GM18498 (cell line): ENCODE results near the gene ASTN1.

Experiments used
- ATAC-seq: cut with Tn5 transposase; IDR thresholded peaks from one replicate; pipeline ENCODE4 v1.9.1; 2021; ENCODE audit warnings: mild to moderate bottlenecking, moderate library complexity; ENCODE audit not compliant: unreplicated experiment

Gene ASTN1

DNA sequence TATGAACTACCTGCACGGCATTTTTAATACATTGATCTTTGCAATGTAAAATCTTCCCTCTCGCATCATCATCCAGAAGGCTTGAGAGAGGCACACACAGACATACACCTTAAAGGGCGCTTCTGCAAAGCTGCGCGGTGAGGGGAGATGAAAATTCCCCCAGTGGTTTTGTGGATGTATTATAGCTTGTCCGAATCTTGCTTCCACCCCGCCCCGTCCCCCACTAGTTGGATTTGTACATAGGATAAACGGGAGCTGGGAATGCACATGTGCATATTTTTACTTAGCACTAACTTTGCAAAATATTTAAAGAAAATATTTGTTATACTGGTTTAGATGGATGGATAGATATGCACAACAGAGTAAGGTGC is 542 bp upstream of the ASTN1 start:
- ATAC-seq = no peak

DNA sequence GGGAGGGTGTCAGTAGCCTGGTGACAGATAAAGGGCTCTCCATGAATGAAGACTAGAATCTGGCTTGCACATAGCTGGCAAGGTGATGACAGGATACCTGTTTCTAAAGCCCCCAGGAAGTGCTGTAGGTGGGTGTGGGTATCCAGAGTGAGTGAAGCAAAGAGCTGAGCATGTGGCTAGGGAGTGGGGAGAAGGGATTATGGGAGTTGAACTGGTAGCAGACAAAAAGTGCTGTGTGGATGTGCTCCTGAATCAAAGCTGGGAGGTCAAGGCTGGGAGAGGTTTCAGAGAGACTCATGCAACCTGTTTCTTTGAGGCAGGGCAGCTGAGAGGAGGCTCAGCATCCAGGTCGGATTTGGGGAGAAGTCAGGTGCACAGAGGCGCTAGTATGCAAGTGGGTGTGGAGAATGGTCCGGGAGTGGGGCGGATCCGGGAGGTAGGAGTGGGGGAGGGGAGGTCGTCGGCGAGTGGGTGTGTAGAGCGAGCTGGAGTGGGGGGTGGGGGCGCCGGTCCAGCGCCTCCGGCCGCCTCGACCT is 600 bp downstream of the ASTN1 start:
- ATAC-seq = no peak

DNA sequence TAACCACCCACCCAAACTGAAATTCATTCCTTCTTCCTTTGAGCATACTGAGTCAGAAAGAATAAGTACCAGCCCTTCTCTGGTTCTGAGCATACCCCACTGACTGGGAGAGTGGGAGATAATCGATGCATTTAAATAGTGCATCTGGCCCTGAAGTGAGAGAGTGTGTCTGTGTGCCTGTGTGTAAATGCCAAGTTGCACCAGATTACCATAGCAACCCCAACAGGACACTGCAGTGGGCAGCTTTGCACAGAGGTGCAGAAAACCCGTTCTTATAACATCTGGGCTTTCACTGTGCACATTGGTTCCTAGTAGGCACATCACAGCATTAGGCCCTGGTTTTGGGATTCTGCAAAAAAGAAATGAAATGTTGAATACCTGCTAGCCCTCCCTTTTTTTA is 2.3 kb downstream of the ASTN1 start:
- ATAC-seq = no peak

DNA sequence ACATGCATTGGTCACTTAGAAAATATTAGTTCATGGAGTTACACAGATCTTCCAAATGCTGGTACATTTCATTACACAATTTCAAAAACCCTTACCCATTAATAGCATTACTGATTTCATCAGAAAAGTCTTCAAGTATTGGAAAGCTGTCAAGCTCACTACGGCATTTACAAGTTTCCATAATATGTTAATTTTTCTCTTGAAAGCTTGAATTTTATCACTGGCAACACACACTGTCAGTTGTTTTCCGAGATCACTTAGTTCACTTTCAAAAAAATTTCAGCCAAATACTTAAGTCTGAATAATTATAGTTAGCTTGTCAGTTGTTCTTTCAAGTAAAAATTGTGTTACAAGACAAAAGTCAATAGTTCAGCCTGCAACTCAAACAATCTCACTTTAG is 18.0 kb downstream of the ASTN1 start:
- ATAC-seq = no peak

DNA sequence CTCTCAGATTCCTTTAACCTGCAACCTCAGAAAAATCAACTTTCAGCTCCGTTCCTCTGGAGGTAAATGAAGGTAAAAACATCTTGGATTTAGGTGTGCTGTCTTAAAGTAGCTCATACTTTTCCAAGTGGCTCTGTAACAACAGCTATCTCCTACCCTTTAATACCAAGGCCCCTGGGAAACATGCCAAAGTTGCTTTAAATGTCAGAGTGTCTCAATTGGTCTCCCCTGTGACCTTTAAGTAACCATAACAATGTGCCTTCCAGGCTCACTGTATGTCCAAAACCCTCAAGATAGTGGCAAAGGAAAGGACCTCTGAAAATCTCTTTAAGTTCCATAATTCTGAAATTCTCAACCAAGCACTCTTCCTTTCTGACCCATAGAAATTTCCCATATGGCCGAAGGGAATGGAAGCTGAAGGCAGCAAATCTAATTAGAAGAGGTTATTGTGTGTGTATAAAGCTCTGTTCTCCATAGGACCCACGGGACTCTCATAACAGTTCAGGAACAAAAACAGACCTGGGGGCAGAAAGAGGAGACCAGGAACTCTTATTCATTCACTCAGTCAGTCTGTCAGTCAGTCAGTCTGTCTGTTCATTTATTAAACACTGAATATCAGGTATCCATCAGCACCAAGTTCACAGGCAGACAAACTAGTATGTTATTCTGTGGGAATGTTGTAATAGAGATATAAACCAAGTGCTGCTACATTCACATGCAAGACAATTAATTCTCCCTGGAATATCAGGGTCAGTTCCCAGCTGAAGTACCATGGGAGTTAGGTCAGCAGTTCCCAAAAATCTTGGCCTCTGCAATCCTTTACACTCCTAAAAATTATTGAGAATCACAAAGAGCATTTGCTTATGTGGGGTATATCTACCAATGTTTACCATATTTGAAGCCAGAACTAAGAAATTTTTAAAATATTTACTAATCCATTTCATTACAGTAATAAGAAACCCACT is 19.1 kb downstream of the ASTN1 start:
- ATAC-seq = no peak

DNA sequence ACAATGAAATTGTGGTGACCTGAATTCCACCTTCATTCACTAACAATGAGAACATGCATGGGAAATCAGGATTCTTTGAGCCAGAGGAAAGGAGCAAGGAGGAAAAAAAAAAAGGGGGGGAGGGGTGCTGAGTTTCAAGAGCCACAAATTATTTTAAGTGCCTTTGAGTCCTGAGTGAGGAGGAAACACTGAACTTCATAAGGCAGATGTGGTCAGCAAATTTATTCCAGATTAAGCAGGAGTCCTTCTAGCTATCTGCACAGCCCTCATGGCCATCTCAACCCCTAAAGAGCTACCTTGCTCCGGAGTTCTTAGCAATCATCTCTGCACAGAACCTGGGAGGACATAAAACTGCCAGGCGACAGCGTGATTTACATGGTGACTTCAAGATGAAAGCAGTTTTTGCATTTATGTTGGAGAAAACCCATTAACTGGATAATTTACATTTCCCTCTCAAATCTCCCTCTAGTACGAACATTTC is 21.7 kb downstream of the ASTN1 start:
- ATAC-seq = no peak

DNA sequence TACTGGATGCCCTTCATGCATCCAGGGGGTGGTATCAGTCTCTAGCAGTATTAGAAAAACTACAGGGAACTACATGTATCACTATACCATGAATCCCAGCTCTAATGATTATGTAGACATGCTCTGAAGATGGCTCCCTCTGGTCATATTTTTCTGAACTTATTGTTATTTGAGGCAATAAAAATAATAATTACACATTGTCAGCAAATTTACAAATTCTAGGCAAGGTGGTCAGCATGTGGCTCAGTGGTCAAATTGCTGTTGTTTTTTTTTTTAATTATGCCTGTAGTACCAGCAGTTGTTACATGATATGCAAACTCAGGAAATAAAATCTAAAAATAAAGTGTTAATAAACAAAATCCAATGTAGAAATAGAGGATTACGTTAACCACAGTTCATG is 22.5 kb downstream of the ASTN1 start:
- ATAC-seq = no peak

DNA sequence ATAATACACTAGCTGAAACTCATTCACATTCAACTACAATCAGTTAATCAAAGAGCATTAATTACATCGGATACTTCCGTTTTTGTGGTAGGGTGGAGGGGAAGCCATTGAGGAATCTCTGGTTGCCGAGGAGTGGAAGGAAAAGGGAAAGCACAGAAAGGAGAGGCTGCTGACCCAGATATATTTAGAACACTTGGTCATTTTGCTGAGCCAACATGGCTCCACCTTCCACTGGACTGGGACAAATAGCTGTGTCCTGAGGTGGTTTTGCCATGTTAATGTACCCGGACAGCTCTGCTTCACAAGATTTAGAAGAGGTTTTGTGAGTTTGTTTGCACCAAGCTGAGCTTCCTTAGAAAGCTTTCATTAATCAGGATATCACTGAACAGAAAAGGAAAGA is 26.2 kb downstream of the ASTN1 start:
- ATAC-seq = no peak

DNA sequence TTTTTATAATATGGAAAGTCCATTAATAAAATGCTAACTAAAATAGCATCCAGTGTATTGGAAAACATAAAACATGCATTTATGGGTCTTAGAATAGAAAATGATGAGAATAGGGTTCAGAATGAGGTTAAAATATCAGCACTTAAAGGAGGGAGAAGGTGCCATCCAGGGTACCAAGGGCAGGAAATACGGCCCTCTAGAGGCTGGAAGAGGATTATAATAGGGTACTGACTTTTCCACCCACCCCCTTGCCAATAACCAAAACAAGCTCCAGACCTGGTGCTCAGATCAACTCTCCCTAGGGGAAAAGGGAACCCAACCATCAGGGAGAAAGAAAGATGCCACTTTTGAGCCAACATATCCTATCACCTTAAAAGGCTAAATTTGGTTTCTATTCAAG is 26.7 kb downstream of the ASTN1 start:
- no peak for ATAC-seq

DNA sequence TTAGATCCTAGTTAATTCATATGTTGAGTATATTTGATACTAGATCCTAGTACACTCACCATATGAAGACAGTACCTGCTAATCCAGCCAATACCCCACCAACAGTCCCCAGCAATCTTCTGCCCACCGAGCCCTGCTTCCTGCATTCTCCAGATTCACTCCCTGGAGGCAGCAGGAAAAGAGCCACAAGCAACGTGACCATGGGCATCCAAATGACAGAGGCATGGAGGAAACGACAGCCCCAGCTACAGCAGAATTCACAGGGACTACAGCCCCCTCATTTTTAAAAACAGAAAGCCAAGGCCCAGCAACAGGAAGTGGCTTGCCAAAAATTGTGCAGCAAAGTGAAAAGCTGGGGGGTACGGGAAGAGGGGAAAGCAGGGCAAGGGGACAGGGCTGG is 29.3 kb downstream of the ASTN1 start:
- no peak for ATAC-seq

DNA sequence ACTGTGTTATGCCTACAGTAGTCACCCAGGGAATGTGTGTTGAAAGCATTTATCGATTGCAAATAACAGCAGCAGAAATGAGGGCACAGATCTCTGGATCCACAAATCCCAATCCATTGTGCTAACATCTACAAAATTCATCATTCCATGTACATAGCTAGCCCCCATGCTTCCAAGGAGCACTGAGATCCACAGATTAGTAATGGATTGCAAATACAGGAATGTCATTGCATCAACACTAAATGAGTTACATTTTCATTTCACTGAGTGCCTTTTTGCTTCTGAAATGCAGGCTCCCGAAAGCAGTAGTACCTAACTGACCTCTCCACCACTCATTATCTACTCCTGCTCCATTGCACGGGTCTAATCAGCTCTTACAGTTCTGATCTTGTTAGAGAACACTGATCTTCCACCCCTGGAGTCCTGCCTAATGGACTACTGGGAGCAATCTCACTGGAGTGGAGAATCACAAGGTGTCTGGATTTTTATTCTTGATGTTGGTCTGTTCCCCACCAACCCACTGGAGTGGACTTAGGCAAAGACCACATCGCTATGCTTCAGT is 30.5 kb downstream of the ASTN1 start:
- no peak for ATAC-seq

DNA sequence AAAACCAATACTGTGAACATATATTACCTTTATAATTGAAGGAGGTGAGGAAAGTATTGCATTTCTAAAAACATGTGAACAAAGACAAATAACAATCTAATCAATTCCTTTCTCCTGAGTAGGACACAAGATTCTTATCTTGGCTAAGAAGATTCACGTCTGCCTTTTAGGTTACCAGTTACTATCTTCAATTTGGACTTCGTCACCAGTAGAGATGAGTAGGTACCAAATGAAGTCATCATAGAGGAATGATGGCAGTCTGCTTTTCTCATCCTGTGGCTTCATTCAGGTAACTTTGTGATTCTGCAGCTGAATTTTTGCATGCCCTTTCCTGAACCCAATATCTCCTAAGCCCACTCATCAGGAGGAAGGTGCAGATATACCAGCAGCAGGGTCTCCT is 32.4 kb downstream of the ASTN1 start:
- no peak for ATAC-seq

DNA sequence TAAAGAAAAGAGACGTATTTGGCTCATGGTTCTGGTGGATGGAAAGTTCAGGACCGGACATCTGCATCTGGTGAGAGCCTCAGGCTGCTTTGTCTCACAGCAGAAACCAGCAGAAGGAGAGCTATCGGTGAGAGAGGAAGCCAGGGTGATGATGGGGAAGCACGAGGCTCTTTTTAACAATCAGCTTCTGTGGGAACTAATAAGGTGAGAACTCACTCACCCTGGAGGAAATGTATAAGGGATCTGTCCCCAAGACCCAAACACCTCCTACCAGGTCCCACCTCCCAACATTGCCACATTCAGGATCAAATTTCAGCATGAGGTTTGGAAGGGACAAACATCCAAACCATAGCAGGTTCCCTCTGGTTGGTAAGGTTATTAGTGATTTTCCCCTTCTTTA is 32.8 kb downstream of the ASTN1 start:
- no peak for ATAC-seq

DNA sequence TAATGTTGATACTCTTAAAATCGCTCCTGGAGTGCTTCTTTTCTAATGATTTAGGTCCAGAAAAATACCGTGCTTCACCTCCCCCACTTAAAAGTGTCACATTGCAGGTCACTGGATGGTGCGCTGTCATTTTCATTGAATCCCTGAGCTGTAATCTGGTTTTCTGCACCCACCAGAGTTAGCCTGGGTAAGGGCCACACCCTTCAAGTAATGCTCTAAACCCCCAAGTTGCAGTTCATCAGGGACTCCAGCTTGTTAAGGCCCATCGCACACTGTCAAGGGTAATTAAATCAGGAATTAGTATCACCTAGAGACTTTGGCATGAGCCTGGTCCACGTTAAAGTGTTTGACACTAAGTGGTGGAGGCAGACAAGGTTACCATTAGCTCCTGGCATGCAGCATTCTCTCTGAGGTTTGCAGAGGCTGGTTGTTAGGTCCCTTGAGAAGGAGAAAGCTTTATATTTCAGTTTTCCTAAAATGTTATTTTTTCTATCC is 34.0 kb downstream of the ASTN1 start:
- ATAC-seq = no peak

DNA sequence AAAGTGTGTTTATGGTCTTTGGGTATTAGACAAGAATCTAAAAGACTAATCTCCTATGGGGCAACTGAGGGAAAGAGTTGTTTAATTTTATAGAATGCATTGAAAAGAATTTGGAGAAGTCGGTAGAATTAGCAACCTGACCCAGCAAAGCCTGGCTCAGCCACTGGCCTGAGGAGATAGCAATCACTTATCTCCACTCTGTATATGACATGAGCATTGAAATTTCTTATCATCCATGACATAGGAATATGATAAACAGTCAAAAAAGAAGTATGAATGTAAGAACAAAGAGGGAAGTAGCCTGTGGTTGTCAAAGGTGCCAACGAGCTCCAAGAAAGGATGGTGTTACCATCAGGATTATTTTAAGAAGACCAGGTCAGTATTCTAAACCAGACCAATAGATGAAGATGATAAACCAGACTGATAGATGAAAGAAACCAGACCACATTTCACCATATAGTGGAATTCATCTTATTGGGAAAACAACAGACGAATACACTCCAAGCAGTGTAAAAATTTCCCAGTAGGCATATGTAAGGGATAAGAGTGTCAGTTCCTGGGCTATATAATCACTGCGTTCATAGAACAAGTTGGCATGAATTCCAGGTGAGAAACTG is 35.7 kb downstream of the ASTN1 start:
- ATAC-seq = no peak

DNA sequence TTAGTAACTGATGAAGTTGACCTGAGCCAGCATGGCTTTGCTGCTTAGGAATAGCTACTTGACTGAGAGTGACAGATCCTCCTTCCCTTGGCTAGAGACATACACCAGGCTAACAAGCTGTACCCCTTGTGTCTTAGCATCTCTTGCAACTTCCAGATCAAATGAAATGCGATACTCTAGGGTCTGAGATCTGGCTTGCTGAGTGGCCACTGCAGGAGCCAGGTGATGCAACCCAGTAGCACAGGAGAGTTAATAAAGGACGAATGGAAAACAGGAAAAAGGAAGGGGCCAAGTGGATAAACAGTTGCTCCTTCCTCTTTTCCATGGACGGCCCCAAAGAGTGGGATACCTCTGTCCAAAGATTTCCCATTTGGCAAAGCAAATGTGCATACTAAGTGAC is 38.2 kb downstream of the ASTN1 start:
- no peak for ATAC-seq

DNA sequence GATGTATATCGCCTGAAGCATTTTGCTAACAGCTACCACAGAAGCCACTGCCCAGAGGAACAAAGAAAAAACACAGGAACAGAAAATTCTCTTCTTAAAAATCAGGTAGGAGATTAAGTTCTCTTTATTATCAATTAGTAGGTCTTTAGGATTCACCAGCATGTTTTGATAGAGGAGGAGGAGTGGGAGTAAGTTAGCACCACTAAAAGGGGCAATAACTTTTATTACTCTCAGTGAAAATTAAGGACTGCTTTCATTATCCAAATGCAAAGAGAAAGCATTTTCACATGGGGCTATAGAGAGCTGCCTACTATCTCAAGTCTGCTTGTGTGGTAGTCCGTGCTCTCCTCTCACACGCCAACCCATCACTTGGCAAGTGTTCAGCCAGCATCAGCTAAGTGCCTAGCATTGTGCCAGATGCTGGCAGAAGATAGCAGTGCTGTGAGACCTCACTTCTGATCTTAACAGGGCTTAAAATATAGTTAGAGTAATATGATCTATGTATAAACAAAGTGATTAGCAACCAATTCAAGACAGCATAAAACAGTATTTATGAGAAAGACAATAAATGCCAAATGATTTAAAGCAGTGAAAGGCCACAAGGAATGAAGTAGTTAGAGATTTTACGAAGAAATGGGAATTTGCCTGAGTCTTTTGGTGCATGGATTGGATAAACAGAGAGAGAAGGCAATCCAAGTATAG is 39.8 kb downstream of the ASTN1 start:
- no peak for ATAC-seq

DNA sequence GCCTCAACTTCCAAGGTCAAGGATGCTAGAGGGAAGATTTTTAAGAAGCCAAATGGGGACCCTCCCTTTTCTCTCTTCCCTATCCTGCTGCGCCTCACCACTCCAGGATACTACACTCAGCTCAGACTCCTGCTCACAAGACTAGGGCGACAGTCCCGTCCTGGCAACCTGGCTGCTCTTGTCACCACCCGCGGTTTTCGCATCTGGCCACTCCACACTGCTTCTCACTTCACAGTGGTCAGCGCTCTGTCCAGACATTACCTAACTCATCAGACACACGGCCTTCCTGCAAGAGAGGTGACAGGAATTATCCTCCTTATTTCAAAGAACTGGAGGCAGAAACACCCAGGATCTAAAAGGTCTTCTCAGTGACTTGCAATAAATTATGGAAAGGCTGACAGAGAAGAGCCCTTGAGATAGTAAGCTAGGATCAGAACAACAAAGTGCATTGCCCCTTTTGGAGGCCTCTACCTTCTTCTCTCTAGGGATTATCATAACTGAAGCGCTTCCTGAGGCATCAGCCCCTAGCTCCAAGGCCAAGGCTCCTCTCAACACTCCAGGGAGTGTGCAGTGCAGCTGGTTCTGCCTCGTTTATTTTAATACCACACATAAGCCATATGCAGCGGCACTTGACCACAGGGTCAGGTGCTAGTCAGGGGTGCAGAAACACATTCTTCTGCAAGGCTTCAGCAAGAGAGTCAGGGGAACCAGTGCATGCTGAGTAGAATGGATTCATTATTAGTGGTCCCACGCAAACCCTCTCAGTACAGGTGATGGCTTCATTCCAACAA is 41.9 kb downstream of the ASTN1 start:
- no peak for ATAC-seq

DNA sequence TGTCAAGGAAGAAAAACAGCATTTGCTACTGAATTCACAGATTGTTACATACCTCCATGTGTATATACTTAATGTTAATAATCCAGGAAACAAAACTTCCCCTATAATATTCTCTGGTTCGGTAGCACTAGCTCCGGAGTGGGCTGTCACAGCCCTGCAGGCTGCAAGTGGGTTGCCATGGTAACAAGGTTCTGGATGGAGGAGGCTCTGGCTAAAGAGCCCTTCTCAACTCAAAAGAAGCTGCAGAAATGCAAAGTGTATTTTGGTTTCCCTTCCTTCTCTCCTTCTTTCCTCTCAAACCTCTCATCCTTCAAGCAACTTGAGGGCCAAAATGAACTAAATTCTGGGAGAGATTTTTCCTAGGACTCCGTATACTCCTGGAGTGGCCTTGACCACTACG is 45.2 kb downstream of the ASTN1 start:
- no peak for ATAC-seq

DNA sequence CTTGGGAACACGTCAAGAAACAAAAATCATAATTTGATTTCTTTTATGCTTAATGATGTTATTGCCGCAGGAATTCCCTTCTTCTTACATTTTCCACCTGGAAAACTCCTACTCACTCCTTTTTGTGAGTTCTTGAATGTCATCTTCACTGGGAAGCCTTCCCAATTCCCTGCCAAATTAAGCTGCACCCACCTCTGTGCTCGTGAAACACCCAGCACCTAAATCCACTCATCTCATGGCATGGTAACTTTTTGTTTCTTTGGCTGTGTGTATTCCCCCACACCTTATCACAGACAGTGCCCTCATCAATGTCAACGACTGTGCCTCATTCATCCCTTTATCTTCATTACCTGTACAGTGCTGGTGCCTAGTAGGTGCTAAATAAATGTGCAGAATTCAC is 45.6 kb downstream of the ASTN1 start:
- no peak for ATAC-seq
